Kidney tubule cell (primary cell): ENCODE measurements around the gene DUSP19.

Experiments used
- DNase-seq: peaks from one replicate; pipeline ENCODE4 v3.0.0-alpha.2; 2018; ENCODE audit warnings: low spot score

DUSP19 gene

GRCh38 chr2:183068561-183068960 lies 10.0 kb upstream of the DUSP19 start:
- DNase-seq, result no peak

GRCh38 chr2:183069174-183069573 lies 9.4 kb upstream of the DUSP19 start:
- DNase-seq, result no peak

- peak; percentile 35 for DNase-seq
Observed at GRCh38 chr2:183070942-183071844, 7.4 kb upstream of the DUSP19 start.

- DNase-seq, result no peak
Observed at GRCh38 chr2:183072177-183072576, 6.4 kb upstream of the DUSP19 start.

GRCh38 chr2:183078163-183078463 lies 434 bp upstream of the DUSP19 start:
- no peak for DNase-seq

- DNase-seq, result no peak
Observed at GRCh38 chr2:183079139-183079775, 710 bp downstream of the DUSP19 start.

- DNase-seq, result no peak
Observed at GRCh38 chr2:183081911-183082310, 3.4 kb downstream of the DUSP19 start.

- peak; percentile 26 for DNase-seq
Observed at GRCh38 chr2:183088061-183088460, 9.5 kb downstream of the DUSP19 start.

GRCh38 chr2:183089192-183089851 lies 10.8 kb downstream of the DUSP19 start:
- DNase-seq, result peak; percentile 25

GRCh38 chr2:183091318-183091953 lies 12.9 kb downstream of the DUSP19 start:
- no peak for DNase-seq

GRCh38 chr2:183091954-183092345 lies 13.4 kb downstream of the DUSP19 start:
- DNase-seq, result no peak

GRCh38 chr2:183093857-183094657 lies 15.5 kb downstream of the DUSP19 start:
- DNase-seq, result no peak

GRCh38 chr2:183105402-183106134 lies 27.0 kb downstream of the DUSP19 start:
- DNase-seq, result peak; percentile 65

- no peak for DNase-seq
Observed at GRCh38 chr2:183112577-183112976, 34.0 kb downstream of the DUSP19 start.

- no peak for DNase-seq
Observed at GRCh38 chr2:183113630-183114029, 35.1 kb downstream of the DUSP19 start.

GRCh38 chr2:183117226-183117625 lies 38.7 kb downstream of the DUSP19 start:
- no peak for DNase-seq

- no peak for DNase-seq
Observed at GRCh38 chr2:183123117-183123958, 44.8 kb downstream of the DUSP19 start.

- no peak for DNase-seq
Observed at GRCh38 chr2:183123959-183124221, 45.3 kb downstream of the DUSP19 start.

GRCh38 chr2:183124222-183124956 lies 45.8 kb downstream of the DUSP19 start, which contains the start of gene NUP35:
Gene NUP35 (plus strand): TSS chr2:183124443. CDS start chr2:183124458, 15 bp downstream.
- peak; percentile 93 for DNase-seq

GRCh38 chr2:183124957-183125255 lies 46.4 kb downstream of the DUSP19 start:
- no peak for DNase-seq
